WTC11 (cell line): ENCODE data around the gene ADAMTS18. TPM values are rescaled to one million over a fixed set of nuclear protein-coding genes. Genes with fewer than 3 reads are reported as not detected.
A peak's percentile ranks its signal among the peaks of the same experiment; 100 is the strongest.

Experiments
- ATAC-seq: fragments of 200-7000 bp; cut with Tn5 transposase; 2 replicates; pipeline ENCODE4 v1.10.0; 2021; ENCODE audit warnings: mild to moderate bottlenecking, moderate library complexity
- CTCF ChIA-PET: fragments of 300-600 bp; sonication (Branson Sonifier 250); formaldehyde crosslinking; loops from one replicate; lab custom pipeline; 2021; ENCODE audit warnings: antibody characterized with exemption; lab: Charles Lee
- POLR2A ChIA-PET: fragments of 350-600 bp; sonication (Branson Sonifier 250); formaldehyde crosslinking; loops from one replicate; lab custom pipeline; 2021; ENCODE audit warnings: antibody characterized with exemption; lab: Charles Lee
- DNase-seq: peaks from one replicate; pipeline ENCODE4 v3.0.0; 2021; ENCODE audit warnings: low spot score
- H3K27ac Mint-ChIP-seq: 2 replicates; pipeline ENCODE4 v1.8.0; 2021; ENCODE audit warnings: mixed read lengths
- H3K27me3 Mint-ChIP-seq: 2 replicates; pipeline ENCODE4 v1.8.0; 2021; ENCODE audit warnings: low read depth, mild to moderate bottlenecking, moderate library complexity, mixed read lengths
- H3K36me3 Mint-ChIP-seq: 2 replicates; pipeline ENCODE4 v1.8.0; 2021; ENCODE audit warnings: mixed read lengths
- H3K4me1 Mint-ChIP-seq: 2 replicates; pipeline ENCODE4 v1.8.0; 2022; ENCODE audit warnings: mixed read lengths
- H3K4me3 Mint-ChIP-seq: 2 replicates; pipeline ENCODE4 v1.8.0; 2021; ENCODE audit warnings: mild to moderate bottlenecking, moderate library complexity, mixed read lengths
- H3K9me3 Mint-ChIP-seq: 2 replicates; pipeline ENCODE4 v1.8.0; 2021; ENCODE audit warnings: mixed read lengths
- CREM ChIP-seq: sonication (generic); formaldehyde crosslinking; IDR thresholded peaks from 2 replicates; pipeline ENCODE4 v1.8.1; 2022; ENCODE audit warnings: mild to moderate bottlenecking, missing genetic modification reagents, moderate library complexity
- EMX1 ChIP-seq: fragments of 250-450 bp; sonication (Bioruptor Pico); IDR thresholded peaks from 2 replicates; pipeline ENCODE4 v1.8.0; 2021; ENCODE audit warnings: mild to moderate bottlenecking
- ESRRA ChIP-seq: sonication (generic); formaldehyde crosslinking; IDR thresholded peaks from 2 replicates; pipeline ENCODE4 v1.8.1; 2022; ENCODE audit warnings: mild to moderate bottlenecking, missing genetic modification reagents, borderline replicate concordance
- GABPB1 ChIP-seq: sonication (generic); formaldehyde crosslinking; IDR thresholded peaks from 2 replicates; pipeline ENCODE4 v1.8.1; 2023; ENCODE audit warnings: mild to moderate bottlenecking, missing genetic modification reagents
- IRF2 ChIP-seq: sonication (generic); formaldehyde crosslinking; IDR thresholded peaks from 2 replicates; pipeline ENCODE4 v1.8.0; 2022; ENCODE audit warnings: low read depth, missing genetic modification reagents, borderline replicate concordance
- NFE2L1 ChIP-seq: sonication (generic); formaldehyde crosslinking; IDR thresholded peaks from 2 replicates; pipeline ENCODE4 v1.8.1; 2023; ENCODE audit warnings: missing genetic modification reagents
- NR2C2 ChIP-seq: sonication (generic); formaldehyde crosslinking; IDR thresholded peaks from 2 replicates; pipeline ENCODE4 v1.8.0; 2022; ENCODE audit warnings: mild to moderate bottlenecking, missing genetic modification reagents
- NR3C1 ChIP-seq: sonication (generic); formaldehyde crosslinking; conservative IDR thresholded peaks from 2 replicates; pipeline ENCODE4 v1.8.1; 2023; ENCODE audit warnings: low read depth, mild to moderate bottlenecking, missing genetic modification reagents
- RELA ChIP-seq: sonication (generic); formaldehyde crosslinking; IDR thresholded peaks from 2 replicates; pipeline ENCODE4 v1.8.1; 2022; ENCODE audit warnings: missing genetic modification reagents, mild to moderate bottlenecking, borderline replicate concordance
- RORB ChIP-seq: fragments of 250-450 bp; sonication (Bioruptor Pico); IDR thresholded peaks from 2 replicates; pipeline ENCODE4 v1.9.0; 2021; ENCODE audit warnings: mild to moderate bottlenecking
- SMAD4 ChIP-seq: sonication (generic); formaldehyde crosslinking; IDR thresholded peaks from 2 replicates; pipeline ENCODE4 v1.8.0; 2022; ENCODE audit warnings: mild to moderate bottlenecking, missing genetic modification reagents
- SOX15 ChIP-seq: fragments of 250-450 bp; sonication (Bioruptor Pico); IDR thresholded peaks from 2 replicates; pipeline ENCODE4 v1.9.0; 2021; ENCODE audit warnings: mild to moderate bottlenecking
- TEAD4 ChIP-seq: sonication (generic); formaldehyde crosslinking; IDR thresholded peaks from 2 replicates; pipeline ENCODE4 v1.8.0; 2022; ENCODE audit warnings: mild to moderate bottlenecking, missing genetic modification reagents
- ZNF121 ChIP-seq: sonication (generic); formaldehyde crosslinking; IDR thresholded peaks from 2 replicates; pipeline ENCODE4 v1.8.0; 2023; ENCODE audit warnings: missing genetic modification reagents
- ZNF138 ChIP-seq: sonication (generic); formaldehyde crosslinking; conservative IDR thresholded peaks from 2 replicates; pipeline ENCODE4 v1.8.1; 2022; ENCODE audit warnings: mild to moderate bottlenecking, moderate library complexity, missing genetic modification reagents
- ZNF263 ChIP-seq: sonication (generic); formaldehyde crosslinking; IDR thresholded peaks from 2 replicates; pipeline ENCODE4 v1.8.1; 2022; ENCODE audit warnings: low read depth, mild to moderate bottlenecking, moderate library complexity, missing genetic modification reagents
- ZNF423 ChIP-seq: fragments of 250-450 bp; sonication (Bioruptor Pico); IDR thresholded peaks from 2 replicates; pipeline ENCODE4 v2.1.2; 2022; ENCODE audit warnings: mild to moderate bottlenecking, moderate library complexity
- total RNA-seq: library from RNA; stranded (reverse); gene quantifications from 3 replicates; pipeline ENCODE4 v1.2.3, GENCODE V29; 2021
- TF ChIP-seq, protein P1 (sequence below): sonication (generic); formaldehyde crosslinking; IDR thresholded peaks from 2 replicates; pipeline ENCODE4 v1.8.1; 2023; ENCODE audit warnings: mild to moderate bottlenecking, missing genetic modification reagents, moderate library complexity
- TF ChIP-seq, protein P2 (sequence below): sonication (generic); formaldehyde crosslinking; conservative IDR thresholded peaks from 2 replicates; pipeline ENCODE4 v1.8.1; 2023; ENCODE audit warnings: mild to moderate bottlenecking, low read depth, missing genetic modification reagents, moderate library complexity
- TF ChIP-seq, protein P3 (sequence below): fragments of 250-450 bp; sonication (Bioruptor Pico); IDR thresholded peaks from 2 replicates; pipeline ENCODE4 v1.8.0; 2021; ENCODE audit warnings: mild to moderate bottlenecking
- TF ChIP-seq, protein P4 (sequence below): sonication (generic); formaldehyde crosslinking; IDR thresholded peaks from 2 replicates; pipeline ENCODE4 v1.8.1; 2022; ENCODE audit warnings: mild to moderate bottlenecking, moderate library complexity, missing genetic modification reagents
- TF ChIP-seq, protein P5 (sequence below): sonication (generic); formaldehyde crosslinking; IDR thresholded peaks from 2 replicates; pipeline ENCODE4 v1.8.1; 2022; ENCODE audit warnings: low read depth, missing genetic modification reagents, borderline replicate concordance

ADAMTS18 gene
- total RNA-seq, 1 experiment from 2014 or later, result 0.17 TPM

DNA sequence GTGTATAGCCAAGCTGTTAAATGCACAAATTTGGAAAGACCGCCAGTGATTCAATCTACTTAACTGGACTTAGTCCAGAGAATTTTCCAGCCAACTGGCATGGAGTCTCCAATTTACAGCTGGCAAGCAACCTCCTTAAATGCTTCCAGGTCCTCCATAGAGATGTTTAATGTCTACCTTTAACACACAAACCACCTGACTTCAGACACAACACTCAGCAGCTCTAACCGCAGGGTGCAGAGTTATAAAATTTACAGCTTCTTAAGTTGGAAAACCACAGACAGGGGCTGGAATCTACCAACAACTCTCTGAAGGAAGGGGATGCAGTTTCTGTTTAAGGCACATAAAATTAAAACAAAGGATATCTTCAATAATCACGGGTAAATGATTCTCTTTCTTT is 128.8 kb downstream of the ADAMTS18 start (continued):
- TF ChIP-seq SOX15 (no peak), TEAD4 (CRISPR knock-in tag) (no peak), RELA (CRISPR knock-in tag) (no peak), SMAD4 (CRISPR knock-in tag) (no peak), NR3C1 (CRISPR knock-in tag) (no peak)
- TF ChIP-seq, protein P1, sequence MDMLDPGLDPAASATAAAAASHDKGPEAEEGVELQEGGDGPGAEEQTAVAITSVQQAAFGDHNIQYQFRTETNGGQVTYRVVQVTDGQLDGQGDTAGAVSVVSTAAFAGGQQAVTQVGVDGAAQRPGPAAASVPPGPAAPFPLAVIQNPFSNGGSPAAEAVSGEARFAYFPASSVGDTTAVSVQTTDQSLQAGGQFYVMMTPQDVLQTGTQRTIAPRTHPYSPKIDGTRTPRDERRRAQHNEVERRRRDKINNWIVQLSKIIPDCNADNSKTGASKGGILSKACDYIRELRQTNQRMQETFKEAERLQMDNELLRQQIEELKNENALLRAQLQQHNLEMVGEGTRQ (CRISPR knock-in tag), result no peak

DNA sequence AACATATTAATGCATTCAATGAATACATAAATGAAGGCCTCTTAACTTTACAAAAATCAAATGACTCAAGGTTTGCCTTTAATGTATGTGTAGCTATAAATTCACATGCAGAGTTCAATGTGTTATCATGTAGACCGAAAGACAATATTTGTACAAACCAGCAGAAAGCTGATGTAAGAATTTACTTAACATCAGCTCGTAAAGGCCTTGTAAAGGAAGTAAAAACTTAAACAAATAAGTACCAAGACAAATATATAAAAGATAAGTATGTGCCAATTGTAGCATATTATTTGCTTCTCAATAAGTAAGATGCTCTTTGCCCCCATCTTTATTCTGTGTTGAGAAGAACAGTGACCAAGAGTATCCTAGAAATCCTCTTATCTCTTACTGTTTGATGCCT is 130.0 kb downstream of the ADAMTS18 start:
- Mint-ChIP-seq H3K27me3 (no peaks in the 10 kb centered on the region), H3K9me3 (no peaks in the 10 kb centered on the region), H3K27ac (no peak overlapping the region), H3K4me3 (no peak overlapping the region), H3K4me1 (no peaks in the 10 kb centered on the region), H3K36me3 (no peaks in the 10 kb centered on the region)
- ChIA-PET CTCF (no interaction called here), POLR2A (no interaction called here)
- ATAC-seq (no peak), DNase-seq (no peak)
- TF ChIP-seq GABPB1 (CRISPR knock-in tag), result peak; percentile 40; the same call in 1 of the 2 replicates
- TF ChIP-seq SOX15, result no peak

DNA sequence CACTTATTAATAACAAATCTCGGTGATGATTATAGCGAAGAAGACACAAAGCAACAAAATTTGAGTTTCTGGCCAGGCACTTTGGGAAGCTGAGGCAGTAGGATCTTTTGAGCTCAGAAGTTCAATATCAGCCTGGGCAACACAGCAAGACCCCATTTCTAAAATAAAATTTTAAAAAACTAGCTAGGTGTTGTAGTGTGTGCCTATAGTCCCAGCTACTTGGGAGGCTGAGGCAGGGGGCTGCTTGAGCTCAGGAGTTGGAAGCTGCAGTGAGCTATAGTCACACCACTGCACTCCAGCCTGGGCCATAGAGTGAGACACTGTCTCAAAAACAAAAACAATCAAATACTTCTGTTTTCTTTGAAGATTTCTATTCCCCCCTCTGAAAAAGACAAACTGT is 130.7 kb downstream of the ADAMTS18 start:
- H3K4me1 Mint-ChIP-seq, result 0 out of 2 replicates have a peak, but pooled peaks cover 3% of the 10 kb centered on the region
- TF ChIP-seq IRF2, result no peak
- no peak for TF ChIP-seq ZNF138
- TF ChIP-seq NFE2L1 (CRISPR knock-in tag), result no peak
- TF ChIP-seq ESRRA (CRISPR knock-in tag), result no peak
- TF ChIP-seq NR3C1 (CRISPR knock-in tag), result no peak
- no peak for TF ChIP-seq GABPB1 (CRISPR knock-in tag)
- TF ChIP-seq NR2C2, result no peak
- TF ChIP-seq, protein P2, sequence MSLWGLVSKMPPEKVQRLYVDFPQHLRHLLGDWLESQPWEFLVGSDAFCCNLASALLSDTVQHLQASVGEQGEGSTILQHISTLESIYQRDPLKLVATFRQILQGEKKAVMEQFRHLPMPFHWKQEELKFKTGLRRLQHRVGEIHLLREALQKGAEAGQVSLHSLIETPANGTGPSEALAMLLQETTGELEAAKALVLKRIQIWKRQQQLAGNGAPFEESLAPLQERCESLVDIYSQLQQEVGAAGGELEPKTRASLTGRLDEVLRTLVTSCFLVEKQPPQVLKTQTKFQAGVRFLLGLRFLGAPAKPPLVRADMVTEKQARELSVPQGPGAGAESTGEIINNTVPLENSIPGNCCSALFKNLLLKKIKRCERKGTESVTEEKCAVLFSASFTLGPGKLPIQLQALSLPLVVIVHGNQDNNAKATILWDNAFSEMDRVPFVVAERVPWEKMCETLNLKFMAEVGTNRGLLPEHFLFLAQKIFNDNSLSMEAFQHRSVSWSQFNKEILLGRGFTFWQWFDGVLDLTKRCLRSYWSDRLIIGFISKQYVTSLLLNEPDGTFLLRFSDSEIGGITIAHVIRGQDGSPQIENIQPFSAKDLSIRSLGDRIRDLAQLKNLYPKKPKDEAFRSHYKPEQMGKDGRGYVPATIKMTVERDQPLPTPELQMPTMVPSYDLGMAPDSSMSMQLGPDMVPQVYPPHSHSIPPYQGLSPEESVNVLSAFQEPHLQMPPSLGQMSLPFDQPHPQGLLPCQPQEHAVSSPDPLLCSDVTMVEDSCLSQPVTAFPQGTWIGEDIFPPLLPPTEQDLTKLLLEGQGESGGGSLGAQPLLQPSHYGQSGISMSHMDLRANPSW, result no peak
- TF ChIP-seq, all 79 proteins: peak for 0
- DNase-seq, result no peak
- ChIA-PET POLR2A (no interaction called here), CTCF (no interaction called here)
- ATAC-seq, result no peak
- no peaks in the 10 kb centered on the region for H3K36me3 Mint-ChIP-seq
- H3K9me3 Mint-ChIP-seq, result no peaks in the 10 kb centered on the region
- no peaks in the 10 kb centered on the region for H3K27me3 Mint-ChIP-seq
- no peak overlapping the region for H3K27ac Mint-ChIP-seq
- H3K4me3 Mint-ChIP-seq, result no peak overlapping the region

DNA sequence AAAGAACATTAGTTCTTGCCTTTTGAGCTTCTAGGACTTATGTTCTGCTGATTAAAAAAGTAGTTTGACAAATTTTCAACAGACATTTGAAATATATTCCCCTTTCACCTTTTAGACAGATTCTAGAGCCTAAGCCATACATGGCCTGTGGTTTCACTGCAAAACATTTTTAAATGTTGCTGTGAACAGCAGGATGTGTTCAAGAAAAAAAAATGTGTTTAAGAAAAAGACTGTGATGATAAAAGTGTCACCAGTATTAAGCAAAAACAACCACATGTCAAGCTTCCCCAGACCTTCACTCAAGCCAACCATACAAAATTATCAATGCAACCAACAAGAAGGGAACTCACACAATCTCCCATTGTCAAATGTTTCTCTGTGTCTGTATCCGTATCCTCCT is 132.2 kb downstream of the ADAMTS18 start:
- H3K4me1 Mint-ChIP-seq, result 0 out of 2 replicates have a peak, but pooled peaks cover 3% of the 10 kb centered on the region

More for the DNA sequence above, 132.2 kb downstream of the ADAMTS18 start:
- TF ChIP-seq ZNF263 (CRISPR knock-in tag), result no peak
- TF ChIP-seq, protein P3, sequence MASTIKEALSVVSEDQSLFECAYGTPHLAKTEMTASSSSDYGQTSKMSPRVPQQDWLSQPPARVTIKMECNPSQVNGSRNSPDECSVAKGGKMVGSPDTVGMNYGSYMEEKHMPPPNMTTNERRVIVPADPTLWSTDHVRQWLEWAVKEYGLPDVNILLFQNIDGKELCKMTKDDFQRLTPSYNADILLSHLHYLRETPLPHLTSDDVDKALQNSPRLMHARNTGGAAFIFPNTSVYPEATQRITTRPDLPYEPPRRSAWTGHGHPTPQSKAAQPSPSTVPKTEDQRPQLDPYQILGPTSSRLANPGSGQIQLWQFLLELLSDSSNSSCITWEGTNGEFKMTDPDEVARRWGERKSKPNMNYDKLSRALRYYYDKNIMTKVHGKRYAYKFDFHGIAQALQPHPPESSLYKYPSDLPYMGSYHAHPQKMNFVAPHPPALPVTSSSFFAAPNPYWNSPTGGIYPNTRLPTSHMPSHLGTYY (CRISPR knock-in tag), result no peak
- no peak for TF ChIP-seq ZNF423 (CRISPR knock-in tag)
- TF ChIP-seq, protein P4, sequence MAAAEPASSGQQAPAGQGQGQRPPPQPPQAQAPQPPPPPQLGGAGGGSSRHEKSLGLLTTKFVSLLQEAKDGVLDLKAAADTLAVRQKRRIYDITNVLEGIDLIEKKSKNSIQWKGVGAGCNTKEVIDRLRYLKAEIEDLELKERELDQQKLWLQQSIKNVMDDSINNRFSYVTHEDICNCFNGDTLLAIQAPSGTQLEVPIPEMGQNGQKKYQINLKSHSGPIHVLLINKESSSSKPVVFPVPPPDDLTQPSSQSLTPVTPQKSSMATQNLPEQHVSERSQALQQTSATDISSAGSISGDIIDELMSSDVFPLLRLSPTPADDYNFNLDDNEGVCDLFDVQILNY (CRISPR knock-in tag), result no peak
- TF ChIP-seq CREM, result no peak
- no peak for TF ChIP-seq ZNF138
- no peak for TF ChIP-seq SOX15
- TF ChIP-seq, protein P5, sequence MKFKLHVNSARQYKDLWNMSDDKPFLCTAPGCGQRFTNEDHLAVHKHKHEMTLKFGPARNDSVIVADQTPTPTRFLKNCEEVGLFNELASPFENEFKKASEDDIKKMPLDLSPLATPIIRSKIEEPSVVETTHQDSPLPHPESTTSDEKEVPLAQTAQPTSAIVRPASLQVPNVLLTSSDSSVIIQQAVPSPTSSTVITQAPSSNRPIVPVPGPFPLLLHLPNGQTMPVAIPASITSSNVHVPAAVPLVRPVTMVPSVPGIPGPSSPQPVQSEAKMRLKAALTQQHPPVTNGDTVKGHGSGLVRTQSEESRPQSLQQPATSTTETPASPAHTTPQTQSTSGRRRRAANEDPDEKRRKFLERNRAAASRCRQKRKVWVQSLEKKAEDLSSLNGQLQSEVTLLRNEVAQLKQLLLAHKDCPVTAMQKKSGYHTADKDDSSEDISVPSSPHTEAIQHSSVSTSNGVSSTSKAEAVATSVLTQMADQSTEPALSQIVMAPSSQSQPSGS (CRISPR knock-in tag), result no peak
- TF ChIP-seq RORB (CRISPR knock-in tag), result no peak
- no peak for TF ChIP-seq GABPB1 (CRISPR knock-in tag)
- no peak for TF ChIP-seq TEAD4 (CRISPR knock-in tag)
- no peak for TF ChIP-seq EMX1
- no peak for TF ChIP-seq ZNF121 (CRISPR knock-in tag)
- DNase-seq (no peak), ATAC-seq (no peak)
- H3K36me3 Mint-ChIP-seq, result no peaks in the 10 kb centered on the region
- H3K27me3 Mint-ChIP-seq, result no peaks in the 10 kb centered on the region
- CTCF ChIA-PET, result no interaction called here
- H3K27ac Mint-ChIP-seq, result no peak overlapping the region
- POLR2A ChIA-PET, result no interaction called here
- H3K9me3 Mint-ChIP-seq, result no peaks in the 10 kb centered on the region
- no peak overlapping the region for H3K4me3 Mint-ChIP-seq
